Inflammatory macrophage treated with lipopolysaccharide for 4 hours (primary cell): ENCODE measurements around the gene SALL1.

Experiments
- DNase-seq: peaks from one replicate; pipeline ENCODE4 v3.0.0-alpha.2; 2020

Gene SALL1

GRCh38 chr16:51150888-51151320, at the start of gene SALL1:
Gene SALL1, minus strand, starts transcription at chr16:51151270. Its CDS starts 29 bp downstream, at chr16:51151241.
- no peak for DNase-seq

GRCh38 chr16:51200793-51201192, 49.7 kb upstream of the SALL1 start:
- no peak for DNase-seq

GRCh38 chr16:51197953-51198748, 47.1 kb upstream of the SALL1 start:
- DNase-seq: no peak

- no peak for DNase-seq
Measured at GRCh38 chr16:51193879-51194278, 42.8 kb upstream of the SALL1 start.

- no peak for DNase-seq
Measured at GRCh38 chr16:51184702-51185433, 33.8 kb upstream of the SALL1 start.

GRCh38 chr16:51181503-51181811, 30.4 kb upstream of the SALL1 start:
- no peak for DNase-seq

- no peak for DNase-seq
Measured at GRCh38 chr16:51180719-51181502, 29.8 kb upstream of the SALL1 start.

- DNase-seq: no peak
Measured at GRCh38 chr16:51175081-51175480, 24.0 kb upstream of the SALL1 start.

- no peak for DNase-seq
Measured at GRCh38 chr16:51172368-51172767, 21.3 kb upstream of the SALL1 start.

GRCh38 chr16:51168755-51169154, 17.7 kb upstream of the SALL1 start:
- DNase-seq: no peak

- no peak for DNase-seq
Measured at GRCh38 chr16:51167170-51167895, 16.3 kb upstream of the SALL1 start.

- DNase-seq: no peak
Measured at GRCh38 chr16:51166541-51166940, 15.5 kb upstream of the SALL1 start.

GRCh38 chr16:51166091-51166490, 15.0 kb upstream of the SALL1 start:
- DNase-seq: no peak

GRCh38 chr16:51165043-51165442, 14.0 kb upstream of the SALL1 start:
- DNase-seq: no peak

- DNase-seq: no peak
Measured at GRCh38 chr16:51164574-51164973, 13.5 kb upstream of the SALL1 start.

GRCh38 chr16:51163894-51164566, 13.0 kb upstream of the SALL1 start:
- DNase-seq: no peak

GRCh38 chr16:51163366-51163765, 12.3 kb upstream of the SALL1 start:
- DNase-seq: no peak

- no peak for DNase-seq
Measured at GRCh38 chr16:51161440-51162195, 10.5 kb upstream of the SALL1 start.

GRCh38 chr16:51159865-51160264, 8.8 kb upstream of the SALL1 start:
- DNase-seq: no peak

- DNase-seq: no peak
Measured at GRCh38 chr16:51159296-51159695, 8.2 kb upstream of the SALL1 start.

GRCh38 chr16:51157698-51158097, 6.6 kb upstream of the SALL1 start:
- DNase-seq: no peak

- DNase-seq: no peak
Measured at GRCh38 chr16:51156807-51157200, 5.7 kb upstream of the SALL1 start.
